Fibroblast of skin of right biceps (primary cell): ENCODE data around the gene FTHL17.
A peak's percentile ranks its signal among the peaks of the same experiment; 100 is the strongest.

Experiments
- DNase-seq: peaks from one replicate; pipeline ENCODE4 v3.0.0-alpha.2; 2013

Gene FTHL17

DNA sequence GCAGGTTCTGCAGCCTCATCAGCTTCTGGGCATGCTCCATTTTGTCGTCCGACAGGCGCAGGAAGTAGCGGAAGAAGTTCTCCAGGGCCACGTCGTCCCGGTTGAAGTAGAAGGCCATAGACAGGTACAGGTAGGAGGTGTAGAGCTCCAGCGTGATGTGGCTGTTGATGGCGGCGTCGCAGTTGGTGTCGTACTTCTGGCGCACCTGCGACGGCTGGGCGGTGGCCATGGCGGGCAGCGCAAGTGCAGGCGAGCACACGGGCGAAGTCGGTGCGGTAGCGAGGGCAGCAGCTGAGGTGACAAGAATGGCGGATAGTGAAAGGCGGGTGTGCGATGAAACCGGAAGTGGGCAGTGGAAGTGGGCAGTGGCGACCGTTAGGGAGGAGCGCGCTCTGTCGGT is at the start of gene FTHL17:
Gene FTHL17 (minus strand): TSS at position 317 of the 400 bp plus-strand sequence. CDS start 88 bp downstream, at position 229.
- DNase-seq: no peak

DNA sequence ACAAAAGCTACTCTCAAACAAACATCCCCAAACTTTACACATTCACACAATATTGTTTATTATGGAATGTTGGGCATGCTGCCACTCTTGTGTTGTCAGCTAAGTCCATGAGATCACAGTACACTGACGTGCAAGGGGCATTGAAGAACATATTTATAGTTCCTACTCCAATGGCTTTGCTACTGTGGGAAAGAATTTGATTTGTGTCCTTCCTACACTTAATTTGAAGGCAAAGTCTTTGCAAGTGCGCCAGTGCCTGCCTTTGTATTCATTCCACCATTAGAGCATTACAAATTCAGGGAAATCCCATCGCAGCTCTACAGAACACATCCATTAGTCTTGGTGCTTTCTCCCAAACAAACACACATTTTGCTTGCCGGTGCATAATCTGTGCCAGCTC is 45.4 kb upstream of the FTHL17 start:
- DNase-seq: no peak

DNA sequence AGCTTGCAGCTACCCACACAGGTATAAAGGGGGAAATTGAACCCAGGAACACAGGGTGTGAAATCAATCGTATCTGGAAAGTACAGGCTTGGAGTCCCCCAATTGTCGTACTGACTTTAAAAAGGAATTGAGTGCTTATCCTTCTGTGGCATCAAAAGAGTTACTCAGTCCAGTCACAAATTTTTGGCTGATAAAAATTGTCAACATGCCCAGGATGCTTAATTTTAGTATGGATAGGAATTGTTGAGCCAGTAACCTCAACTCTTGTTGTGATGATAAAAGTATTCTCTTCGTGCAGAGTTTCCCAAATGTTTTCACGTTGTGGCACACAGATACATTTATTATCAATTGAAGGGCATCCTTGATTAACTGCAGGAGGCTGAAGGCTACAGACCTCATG is 43.6 kb upstream of the FTHL17 start:
- no peak for DNase-seq

DNA sequence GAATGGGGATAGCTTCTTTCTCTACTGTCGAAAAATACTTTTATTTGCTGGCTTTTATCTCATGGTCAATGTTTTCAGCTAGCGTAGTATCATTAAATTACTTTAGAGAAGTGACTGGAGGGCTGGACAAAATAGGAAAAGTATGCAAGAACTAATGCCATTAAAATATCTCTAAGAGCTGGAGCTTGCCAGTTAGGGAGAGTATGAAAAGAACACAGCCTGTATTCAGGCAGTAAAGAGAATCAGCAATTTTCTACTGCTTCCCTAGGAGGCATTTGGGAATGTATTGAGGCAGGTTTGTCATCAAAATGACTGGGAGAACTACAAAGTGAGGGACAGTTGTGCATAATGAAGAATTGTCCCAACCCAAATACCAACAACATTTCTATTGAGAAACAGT is 43.0 kb upstream of the FTHL17 start:
- DNase-seq: no peak

DNA sequence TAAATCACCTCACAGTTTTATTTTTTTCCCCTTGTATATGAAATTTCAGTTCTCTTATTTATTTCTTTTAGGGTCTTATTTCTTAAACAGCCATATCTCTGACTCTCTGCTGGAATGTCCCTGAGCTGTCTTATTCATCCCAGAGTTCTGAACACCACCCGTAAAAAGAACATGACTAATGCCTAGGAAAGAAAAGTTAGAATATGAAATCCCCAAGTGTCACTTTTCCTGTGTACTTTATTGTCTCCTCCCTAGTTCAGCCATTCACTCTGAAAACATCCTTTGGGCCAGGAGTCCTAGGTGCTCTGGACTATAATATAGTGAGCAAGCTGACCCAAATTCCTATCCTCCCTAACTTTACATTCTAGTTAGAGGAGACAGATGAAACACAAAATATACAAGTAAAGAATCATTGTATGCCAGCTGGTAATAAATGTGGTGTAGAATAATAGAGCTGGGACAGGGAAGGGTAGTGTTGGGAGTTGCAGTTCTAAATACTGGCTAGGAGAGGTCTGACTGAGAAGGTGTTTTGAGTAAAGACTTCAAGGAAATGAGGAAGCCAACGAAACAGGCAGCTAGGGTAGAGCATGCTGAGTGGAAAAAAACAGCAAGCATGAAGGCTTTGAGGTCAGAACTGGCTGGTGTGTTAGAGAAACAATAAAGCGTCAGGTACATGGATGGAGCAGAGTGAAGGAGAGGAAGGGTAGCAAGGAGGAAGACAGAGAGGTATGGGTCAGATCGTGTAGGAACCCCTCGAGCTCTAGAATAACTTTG is 40.6 kb upstream of the FTHL17 start:
- DNase-seq: no peak

DNA sequence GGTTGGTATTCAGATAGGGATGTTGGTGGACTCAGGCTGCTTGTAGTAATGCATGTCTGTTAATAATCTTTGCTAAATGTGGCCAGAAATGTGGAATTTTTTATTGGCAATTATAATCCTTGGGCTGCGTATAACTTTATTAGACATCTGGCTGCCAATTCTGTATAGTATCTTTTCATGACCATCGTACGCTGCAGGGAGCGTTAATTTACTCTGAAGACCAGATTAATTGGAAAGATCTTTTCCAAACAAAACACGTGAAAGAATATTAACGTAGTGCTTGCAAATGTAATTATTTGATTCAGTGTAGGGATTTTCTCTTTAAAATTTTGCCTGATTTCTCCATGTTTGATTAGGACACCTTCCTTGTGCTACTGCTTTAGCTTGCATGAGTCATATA is 38.8 kb upstream of the FTHL17 start:
- DNase-seq: no peak

DNA sequence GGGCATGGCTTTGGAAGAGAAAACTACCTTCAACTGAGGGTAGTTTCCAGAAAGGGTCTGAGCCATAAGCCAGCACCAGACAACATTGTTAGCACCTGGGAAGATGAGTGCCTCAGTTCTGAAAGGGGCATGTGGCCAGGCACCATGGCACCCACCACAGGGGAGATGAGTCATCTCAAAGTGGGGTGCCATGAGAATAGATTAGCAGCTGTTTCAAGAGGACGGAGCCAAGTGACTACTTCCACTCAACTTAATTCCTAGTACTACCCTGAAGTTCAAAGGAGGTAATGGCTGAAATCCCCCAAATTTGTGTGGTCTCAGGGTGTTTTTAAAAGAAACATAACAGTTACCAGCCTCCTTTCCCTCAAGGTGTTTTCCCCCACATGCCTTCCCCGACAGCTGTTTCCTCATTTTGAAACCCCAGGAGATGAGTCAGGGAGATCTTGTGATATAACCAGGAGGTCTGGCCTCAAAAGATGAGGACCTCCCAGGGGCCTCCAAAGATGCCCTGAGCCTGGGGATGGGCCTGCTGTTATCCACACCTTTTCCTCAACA is 27.8 kb upstream of the FTHL17 start:
- no peak for DNase-seq

DNA sequence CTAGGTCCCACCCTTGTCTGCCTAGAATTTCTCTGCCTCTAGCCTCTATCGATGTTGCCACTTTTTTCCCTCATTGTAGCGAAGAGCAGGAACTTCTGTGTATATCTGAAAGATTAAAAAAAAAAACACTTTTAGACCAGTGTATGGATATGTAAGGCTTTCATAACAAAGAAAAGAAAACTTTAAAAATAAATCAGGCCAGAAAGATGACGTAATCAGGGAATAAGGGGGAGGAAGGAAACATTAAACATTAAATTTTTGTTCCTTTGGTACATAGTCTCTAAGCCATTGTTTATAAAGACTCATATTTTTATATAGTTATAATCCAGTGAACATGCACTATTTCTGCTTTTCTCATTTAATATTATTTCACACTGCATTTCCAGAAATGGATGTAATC is 26.2 kb upstream of the FTHL17 start:
- no peak for DNase-seq

DNA sequence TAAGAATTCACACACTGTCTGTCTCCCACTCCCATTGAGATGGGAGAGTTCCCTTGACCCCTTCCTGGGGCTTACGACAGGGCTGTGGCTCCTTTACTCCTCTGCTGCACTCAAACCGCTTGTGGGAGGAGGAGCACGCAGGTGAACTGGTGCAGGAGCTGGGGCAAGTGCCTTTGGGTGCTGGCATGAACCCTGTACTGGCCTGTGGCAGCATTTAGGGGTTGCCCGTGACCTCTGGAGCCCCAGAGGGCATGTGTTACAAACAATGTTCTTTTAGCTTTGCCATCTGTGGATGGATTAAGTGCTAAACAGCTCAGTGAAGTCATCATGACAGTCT is 21.8 kb upstream of the FTHL17 start:
- DNase-seq: no peak

DNA sequence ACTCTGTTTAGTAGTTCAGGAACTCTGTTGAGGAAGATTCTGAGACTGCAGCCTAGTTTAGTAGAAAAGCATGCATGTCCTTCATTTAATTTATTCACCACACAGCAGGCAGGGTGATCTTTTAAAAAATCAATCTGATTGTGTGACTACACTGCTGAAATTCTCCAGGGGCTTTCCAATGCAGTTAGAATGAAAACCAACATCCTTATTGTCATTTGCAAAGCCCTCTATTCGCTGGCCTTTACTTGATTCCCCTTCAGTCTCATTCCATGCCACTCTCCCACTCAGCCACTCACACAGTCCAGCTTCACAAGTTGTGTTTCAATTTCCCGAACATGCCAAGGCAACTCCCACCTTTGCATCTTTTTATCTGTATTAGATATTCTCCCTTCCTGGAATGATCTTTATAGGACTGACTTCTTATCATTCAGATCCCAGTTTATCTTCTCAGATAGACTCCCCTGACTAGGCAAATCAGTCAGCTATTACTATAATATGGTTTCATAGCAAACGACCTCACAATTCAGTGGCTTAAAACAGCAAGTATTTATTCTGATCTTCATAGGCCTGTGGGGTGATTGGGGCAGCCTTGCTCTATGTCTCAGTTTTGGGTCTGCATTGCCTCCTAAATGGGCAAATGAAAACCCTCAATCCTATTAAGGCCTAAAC is 21.3 kb upstream of the FTHL17 start:
- DNase-seq: no peak

DNA sequence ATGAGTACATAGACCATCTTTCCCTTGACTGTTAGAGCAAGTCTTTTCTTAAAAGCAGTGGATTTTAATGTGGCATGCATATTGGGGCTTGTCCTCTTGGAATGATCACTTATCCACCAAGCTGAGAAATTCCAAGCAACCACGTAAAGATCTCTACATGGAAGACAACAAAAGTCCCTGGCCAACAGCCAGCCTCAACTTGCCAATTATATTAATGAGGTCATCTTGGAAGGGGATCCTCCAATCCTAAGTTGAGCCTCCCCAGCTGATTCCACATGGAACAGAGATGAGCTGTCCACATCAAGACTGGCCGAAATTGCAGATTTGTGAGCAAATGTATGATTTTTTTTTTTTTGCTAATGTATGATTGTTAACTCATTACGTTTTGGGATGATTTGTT is 20.6 kb upstream of the FTHL17 start:
- DNase-seq: no peak

DNA sequence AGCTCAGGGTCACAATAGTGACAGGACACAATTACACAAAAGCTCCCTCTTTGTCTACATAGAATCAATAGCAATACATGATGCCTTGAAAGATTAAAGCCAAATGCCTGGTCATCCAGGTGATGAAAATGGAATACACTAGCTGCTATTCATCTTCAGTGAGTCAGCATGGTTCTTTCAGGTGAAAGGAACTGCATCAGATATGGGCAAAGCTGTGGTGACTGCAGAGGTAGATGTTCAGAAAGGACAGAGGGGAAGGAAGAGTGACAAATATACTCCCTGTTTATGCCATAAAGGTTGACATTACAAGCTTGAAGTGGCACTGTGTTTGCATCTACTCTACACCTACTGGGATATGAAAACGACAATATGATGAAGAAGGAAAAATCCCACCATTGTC is 20.0 kb upstream of the FTHL17 start:
- no peak for DNase-seq

DNA sequence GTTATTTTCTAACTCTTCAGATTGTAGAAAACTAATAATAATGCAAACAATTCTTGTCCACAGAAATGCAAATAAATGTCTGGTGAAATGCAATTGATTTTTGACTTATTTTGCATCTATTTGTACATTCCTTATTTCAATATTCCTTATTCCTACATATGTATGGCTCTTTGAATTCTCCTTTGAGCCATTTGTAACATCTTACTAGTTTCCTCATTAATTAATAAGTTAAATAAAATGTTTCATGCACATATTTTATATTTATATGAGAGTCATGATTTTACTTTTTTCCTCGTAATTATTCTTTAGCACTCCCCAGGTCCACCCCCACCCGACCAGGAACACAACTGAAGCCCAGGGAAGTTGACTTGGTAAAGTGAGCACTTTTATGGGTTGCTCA is 2.7 kb upstream of the FTHL17 start:
- no peak for DNase-seq

DNA sequence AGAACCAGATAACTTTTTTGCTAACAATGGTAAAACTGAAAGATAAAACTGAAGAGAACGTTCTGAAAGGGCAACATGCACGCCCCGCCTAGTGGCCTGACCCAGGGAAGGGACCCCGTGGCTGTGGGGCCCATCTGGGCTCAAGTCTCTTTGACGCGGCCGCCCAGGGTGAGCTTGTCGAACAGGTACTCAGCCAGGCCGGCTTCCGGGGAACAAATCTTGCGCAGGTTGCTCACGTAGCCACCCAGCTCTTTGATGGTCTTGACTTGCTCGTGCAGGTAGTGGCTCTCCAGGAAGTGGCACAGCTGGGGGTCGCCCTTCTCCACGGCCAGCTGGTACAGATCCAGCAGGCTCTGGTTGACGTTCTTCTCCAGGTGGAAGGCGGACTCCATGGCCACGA is 579 bp downstream of the FTHL17 start:
- no peak for DNase-seq

DNA sequence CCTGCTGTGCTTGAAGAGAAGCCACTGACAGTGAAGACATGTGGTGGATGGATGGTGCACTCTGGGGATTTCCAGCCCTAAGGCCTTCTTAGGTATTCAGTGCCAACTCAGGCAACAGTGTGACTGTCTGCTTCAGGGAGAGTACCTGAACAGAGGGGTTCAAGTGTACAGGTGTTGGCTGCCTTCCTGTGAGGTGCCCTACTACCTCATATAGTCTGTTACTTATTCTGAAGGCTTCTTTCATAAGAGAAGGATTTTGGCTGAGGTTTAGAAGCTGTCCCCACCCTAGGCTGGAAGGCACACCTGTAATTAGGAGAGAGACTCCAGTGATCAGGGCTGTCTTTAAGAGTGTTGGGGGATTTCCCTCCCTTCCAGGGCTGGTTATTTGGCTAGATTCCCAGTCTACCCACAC is 1.8 kb downstream of the FTHL17 start:
- no peak for DNase-seq

DNA sequence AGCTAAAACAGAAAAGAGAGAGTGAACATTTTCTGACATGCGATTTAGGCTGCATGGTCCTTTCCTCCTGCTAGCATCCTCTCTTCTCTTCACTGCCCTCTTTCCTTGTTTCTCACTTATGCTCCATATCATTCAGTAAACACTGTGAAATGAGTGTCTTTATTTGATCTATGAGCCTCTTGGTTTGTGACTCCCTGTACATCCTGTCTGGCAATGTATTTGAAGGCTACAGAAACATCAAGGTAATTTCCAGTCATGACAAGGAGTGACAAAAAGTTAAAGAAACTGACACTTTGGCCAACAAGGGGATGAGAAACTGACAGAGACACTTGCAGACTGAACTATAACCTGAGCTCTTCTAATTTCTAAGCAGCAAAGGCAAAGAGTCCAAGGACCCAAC is 8.7 kb downstream of the FTHL17 start:
- DNase-seq: no peak

DNA sequence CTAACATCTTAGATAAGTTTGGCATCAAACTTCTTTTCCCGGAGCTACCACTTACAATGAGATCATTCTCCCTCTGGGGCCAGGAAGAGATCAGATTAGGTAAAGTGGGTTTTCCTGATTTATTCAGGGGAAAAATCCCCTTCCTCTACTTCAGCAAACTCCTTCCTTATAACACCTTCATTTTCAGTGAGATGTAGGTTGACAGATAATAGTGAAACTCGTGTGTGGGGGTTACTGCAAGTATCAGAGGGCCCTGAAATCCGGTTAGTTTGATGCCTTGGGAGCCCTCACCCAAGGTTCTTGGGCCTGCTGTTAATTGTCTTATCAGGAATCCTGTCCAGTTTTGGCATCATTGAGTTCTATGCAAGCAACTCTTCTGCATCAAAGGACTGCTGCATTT is 10.8 kb downstream of the FTHL17 start:
- DNase-seq: no peak

DNA sequence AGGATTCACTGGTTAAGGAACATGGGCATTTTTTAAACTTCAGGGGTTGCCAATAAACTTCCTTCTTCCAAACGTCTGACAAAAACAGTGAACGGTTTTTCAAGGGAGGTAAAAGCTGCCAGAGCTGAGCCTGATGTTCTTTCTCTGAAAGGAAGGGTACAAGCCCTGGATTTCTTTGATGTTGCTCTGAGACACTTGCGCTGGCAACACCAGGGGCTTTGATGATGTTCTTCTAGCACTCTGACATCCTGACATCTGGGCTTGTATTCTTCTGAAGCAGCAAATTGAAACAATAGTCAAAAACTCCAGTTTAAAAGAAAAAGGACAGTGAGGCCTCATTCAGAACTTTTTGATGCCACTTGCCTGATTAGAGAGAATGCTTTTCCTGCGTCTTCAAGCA is 11.8 kb downstream of the FTHL17 start:
- no peak for DNase-seq

DNA sequence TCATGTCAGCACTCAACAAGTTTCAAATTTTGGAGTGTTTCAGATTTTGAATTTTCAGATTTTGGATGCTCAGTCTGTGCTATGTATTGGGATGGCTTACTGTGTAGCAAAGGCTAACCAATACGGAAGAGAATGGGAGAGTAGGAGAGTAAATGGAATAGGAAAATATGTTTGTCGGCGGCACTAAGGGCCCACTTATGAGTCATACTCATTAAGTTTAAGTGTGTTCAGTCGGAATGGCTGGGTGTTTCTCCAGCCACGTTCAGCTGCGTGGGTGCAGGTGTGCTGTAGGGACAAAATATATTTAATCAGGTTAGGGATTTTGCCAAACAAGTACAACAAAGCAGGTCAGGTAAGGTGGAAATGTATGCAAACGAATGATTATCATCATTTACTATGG is 13.6 kb downstream of the FTHL17 start:
- no peak for DNase-seq

DNA sequence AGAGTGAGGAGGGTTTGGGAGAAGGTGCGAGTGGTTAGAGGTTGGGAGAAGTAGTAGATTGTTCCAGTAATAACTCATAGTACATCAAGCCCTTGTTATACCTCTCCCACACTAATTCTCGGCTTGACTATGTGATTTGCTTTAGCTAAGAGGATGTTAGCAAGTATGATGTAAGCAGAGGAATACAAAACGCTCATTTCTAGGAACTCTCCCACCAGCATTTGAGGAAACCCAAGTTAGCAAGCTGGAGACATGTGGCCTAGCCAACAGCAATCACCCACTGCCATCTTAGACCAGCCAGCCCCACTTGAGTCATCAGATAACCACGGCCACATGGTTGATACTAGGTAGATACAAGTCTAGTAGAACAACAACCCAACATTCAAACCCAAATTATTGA is 14.2 kb downstream of the FTHL17 start:
- no peak for DNase-seq

DNA sequence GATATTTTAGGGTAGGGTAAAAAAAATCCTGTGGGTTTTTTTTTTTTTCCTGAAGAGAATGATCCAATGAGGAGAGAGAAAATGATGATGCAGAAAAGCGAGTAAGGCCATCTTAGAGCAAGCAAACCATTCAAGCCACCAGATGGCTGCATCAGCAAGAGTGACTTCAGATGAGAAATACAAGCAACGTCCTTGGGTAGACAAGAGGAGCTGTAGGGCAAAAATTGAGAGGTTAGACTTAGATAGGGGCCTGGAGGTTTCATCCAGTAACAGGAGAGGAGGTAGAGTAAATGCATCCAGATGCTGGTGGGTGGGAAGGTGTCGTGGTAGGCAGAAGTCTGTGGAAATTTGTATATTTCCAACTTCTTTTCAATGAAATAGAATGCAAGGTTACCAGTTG is 14.6 kb downstream of the FTHL17 start:
- no peak for DNase-seq

DNA sequence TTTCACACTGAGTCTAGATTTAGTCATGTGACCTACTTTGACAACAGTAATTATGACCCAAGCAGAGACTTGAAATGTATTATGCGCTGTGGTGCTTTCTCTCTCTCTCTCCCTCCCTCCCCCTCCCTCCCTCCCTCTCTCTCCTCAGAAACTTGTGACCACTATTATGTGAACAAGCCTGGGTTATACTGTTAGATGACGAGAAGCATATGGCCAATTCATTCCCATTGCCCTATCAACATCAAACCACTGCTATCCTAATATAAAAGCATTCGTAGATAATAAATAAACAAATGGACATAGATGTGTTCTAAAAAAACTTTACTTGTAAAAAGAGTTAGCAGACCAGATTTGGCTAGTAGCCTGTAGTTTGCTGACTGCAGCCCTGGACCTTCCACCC is 18.2 kb downstream of the FTHL17 start:
- no peak for DNase-seq

DNA sequence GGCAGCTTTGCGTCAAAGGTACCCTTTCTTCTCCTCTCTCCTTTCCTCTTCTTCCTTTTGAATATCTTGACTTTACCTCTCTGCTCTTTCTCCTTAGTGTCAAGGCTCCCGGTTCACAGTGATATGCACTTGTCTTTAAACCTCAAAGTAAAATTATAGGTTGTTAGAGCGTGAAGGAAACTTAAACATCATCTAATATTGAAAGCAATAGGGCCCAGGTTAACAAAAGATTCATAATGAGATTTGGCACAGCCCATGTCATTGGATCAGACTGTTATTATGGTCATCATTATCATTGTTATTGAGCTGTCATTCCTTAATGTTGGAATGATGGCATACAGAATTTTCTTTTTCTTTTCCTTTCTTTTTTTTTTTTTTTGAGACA is 32.5 kb downstream of the FTHL17 start:
- no peak for DNase-seq

DNA sequence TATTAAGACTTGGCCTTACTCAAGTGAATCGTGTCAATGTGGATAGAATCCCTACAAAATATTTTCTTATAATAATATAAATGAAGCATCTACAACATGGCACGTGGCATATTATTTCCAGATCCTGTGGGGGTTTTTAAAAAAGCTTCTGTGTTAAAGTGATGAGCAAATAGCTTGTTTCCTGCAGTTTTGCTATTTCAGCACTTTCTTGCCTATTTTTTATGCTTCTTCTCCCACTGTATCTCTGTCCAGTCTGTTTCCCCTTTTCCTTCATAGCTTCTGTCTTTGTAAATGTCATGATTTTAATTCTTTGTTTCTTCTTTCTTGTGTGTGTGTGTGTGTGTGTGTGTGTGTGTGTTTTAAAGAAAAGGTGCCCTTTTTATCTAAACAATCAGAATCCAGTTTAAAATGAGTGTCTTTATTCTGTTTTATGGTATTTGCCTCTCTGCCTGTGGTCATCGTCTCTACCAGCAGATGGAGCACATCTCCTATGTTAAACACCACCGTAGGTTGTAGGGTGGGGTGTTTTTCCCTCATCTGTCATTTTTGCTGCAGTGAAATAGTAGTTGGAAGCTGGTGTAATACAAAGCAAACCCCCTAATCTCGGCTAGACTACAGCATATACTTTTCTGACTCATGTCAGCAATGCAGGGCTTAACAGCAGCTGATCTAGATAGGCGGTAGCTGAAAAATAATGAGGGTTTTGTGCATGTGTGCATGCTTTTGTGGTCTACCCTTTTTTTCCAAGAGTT is 33.1 kb downstream of the FTHL17 start:
- DNase-seq: peak; percentile 45
